GM10847 (cell line): Measurements from ENCODE around the gene RTN4R.

ENCODE experiments used
- POLR2A ChIP-seq: IDR thresholded peaks from 2 replicates; pipeline ENCODE4 v1.6.1; 2011; ENCODE audit not compliant: insufficient read length; ENCODE audit errors: extremely low read depth

RTN4R gene

GRCh38 chr22:20204806-20205205 lies 63.3 kb downstream of the RTN4R start:
- TF ChIP-seq POLR2A: no peak

GRCh38 chr22:20204311-20204710 lies 63.8 kb downstream of the RTN4R start:
- TF ChIP-seq POLR2A: no peak

DNA sequence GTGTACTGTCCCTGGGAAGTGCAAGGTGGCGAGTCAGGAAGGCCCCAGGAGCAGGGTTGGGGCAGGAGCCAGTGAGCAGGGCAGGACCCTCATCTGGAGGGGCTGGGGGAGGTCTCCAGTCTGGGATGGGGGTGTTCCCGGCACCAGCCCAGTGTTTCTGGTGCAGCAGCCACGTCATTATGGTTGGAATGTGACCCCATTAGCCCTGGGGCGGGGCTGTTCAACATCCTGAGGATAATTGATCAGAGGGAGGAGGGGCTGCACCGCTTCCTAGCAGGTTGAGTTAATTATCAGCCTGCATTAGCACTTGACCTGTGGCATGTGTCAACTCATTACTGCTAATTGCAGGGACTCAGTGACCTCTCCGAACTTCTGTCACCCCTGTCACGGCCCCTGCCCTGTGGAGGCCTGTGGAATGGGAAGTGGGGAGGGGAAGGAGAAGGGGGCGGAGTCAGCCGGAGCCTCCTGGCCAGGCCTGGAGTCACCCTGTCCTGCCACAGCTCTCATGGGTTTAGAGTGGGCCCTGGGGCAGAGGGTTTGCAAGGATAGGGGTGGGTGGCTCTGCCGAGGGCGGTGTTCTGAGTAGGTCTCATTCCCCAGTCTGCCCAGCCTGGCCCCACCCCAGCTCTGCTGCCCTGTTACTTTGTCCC lies 64.4 kb downstream of the RTN4R start:
- TF ChIP-seq POLR2A: no peak

DNA sequence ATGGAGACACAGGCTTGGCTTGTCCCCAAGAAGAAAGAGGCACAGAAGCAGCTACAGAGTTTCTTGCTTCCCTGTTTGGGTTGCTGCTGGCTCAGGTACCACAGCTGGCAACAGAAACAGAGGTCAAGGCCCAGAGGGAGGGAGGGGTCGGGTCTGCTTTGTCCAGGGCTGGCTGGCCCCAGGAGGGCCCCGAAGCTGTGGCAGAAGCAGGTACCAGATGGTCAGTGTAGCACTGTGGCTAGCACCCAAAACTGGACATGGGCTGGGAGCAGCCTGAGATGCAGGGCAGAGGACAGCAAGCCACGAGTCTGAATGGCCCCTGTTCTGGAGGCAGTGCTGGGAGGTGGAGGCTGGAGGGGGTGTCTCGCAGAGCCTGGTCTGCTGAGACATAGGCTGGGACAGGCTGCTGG lies 65.0 kb downstream of the RTN4R start:
- no peak for TF ChIP-seq POLR2A

DNA sequence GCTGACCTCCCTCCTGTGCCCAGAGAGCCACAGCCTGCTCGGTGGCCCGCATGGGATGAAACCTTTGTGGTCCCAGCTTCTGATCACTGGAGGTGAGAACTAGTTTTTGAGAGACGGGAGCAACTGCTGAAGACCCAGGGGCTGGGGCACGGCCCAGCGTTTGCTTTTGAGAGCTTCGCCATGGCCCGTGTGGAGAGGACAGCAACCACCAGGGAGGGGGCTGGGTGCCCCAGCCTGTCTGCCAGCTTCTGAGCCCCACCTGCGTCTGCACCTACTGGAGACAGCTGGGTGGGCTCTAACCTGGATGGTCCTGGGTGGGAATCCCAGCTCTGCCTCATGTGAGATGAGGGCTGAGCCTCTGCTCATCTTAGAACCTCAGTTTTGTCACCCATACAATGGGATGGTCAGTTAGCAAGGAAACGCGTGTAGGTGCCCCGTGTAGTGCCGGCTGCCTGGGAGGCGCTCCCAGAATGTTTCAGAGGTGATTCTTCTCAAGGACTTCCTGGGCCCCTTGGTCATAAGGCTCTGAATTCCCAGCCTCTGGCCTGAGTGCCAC lies 66.2 kb downstream of the RTN4R start:
- TF ChIP-seq POLR2A: no peak

GRCh38 chr22:20199906-20200305 lies 68.2 kb downstream of the RTN4R start:
- TF ChIP-seq POLR2A: no peak

GRCh38 chr22:20199413-20199842 lies 68.7 kb downstream of the RTN4R start:
- no peak for TF ChIP-seq POLR2A

GRCh38 chr22:20198557-20199319 lies 69.4 kb downstream of the RTN4R start:
- no peak for TF ChIP-seq POLR2A

DNA sequence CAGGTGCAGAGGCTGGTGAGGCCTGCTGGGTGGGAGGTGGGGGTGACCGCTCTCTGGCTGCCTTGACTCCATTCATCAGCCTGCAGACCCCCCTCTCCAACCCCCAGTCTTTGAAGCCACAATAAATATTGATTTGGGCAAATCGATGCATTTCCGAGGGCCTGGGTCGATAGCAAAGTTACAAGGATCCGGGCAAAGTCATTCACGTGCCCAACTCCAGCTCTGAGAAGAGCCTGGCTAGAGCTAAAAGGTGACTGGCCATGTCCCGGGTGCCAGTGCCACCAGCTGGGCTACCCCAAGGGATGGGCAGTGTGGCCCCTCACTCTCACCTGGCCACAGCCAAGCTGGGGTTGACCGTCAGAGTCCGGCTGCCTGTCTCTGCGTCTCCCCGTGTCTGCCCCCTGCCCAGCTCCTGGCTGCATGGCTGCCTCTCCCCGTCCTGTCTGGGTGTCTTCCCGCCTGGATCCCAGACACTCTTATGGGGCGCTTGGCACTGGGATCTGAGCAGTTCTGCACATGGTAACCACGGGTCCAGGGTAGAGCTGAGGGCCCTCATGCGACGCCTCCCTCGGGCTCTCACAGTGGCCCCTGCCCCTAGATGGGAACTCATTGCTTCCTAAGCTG lies 70.6 kb downstream of the RTN4R start:
- TF ChIP-seq POLR2A: no peak

DNA sequence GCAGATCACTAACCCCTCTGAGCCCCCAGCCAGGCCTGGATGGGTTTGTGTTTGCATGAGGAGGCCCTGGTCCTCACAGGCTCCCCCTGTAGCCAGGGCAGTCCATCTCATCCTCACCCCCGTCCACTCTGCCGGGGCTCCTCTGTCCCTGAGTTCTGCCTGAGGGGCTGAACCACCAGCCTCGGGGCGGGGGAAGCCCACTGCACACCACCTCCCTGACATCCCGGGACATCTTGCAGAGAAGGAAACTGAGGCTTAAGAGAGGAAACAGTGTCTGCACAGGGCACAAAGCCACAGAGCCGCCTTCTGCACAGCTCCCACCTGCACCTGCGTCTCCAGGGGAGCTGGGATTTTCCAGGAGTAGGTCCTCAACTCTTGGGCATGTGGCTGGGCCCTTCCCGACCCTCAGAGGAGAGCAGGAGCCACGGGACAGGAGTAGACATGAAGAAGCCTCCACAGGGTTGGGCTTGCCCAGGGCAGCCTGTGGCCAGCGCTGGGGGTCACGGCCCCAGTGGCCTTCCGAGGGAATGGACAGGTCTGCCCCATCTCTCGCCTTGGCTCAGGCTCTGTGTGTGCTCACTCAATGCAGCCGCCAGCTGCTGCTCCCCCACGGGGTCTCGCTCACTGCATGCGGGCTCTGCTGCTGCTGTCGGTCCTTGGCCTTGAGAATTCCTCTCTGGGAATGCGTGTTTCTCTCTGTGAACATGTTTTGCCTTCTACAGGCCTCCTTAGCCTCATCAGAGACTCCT lies 71.8 kb downstream of the RTN4R start:
- TF ChIP-seq POLR2A: no peak

DNA sequence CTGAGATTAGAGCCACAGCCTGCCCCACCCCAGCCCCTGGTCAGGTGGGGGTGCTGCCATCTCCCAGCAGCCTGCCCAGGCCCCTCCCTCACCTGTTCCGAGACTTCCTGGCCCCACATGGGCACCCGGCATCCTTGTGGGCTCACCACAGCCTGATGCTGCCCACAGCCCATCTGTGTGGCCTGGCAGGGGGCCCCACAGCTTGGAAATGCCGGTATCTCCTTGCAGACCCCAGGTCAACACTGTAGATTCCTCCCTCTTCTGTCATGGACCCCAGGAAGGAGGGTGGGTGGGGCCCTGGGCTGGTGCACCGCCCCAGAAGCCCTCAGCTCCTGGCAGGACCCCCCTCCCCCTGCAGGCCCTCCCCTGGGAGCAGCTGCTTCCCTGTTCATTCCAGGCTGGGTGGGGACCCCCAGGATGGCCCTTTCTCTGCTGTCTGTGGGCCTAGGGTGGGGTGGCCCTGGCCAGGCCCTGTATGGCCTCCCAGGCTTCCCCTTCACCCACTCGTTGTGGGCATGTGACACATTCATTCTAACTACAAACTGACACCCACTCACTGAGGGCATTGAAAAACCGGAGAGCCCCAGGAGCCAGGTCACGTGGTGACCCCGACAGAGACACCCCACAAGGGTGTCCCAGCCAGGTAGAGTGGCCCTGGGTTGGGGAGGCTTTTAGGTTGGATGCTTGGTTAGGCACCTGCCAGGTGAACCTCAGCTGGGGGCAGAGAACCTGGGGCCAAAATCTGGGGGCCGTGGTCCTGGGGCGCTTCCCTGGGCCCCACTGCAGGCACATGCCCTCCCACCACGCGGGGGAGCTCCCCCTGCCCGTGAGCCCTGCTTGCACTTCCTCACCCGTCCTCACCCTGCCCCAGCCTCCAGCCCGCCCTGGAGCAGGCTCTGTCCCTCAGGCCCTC lies 73.2 kb downstream of the RTN4R start:
- no peak for TF ChIP-seq POLR2A

GRCh38 chr22:20193761-20194494 lies 74.2 kb downstream of the RTN4R start:
- no peak for TF ChIP-seq POLR2A

- TF ChIP-seq POLR2A: no peak
These were observed 75.0 kb downstream of the RTN4R start for GRCh38 chr22:20192972-20193760.
